HG03025 (cell line): Measurements from ENCODE around the gene SH3PXD2B.
"Not testable (repeated sequence)": the region's sequence is repeated elsewhere in the genome, so short reads cannot be mapped to it uniquely, and the experiment has no call there.

Experiments used
- ATAC-seq: cut with Tn5 transposase; IDR thresholded peaks from one replicate; pipeline ENCODE4 v1.9.1; 2021; ENCODE audit warnings: mild to moderate bottlenecking, moderate library complexity; ENCODE audit not compliant: unreplicated experiment, low FRiP score

Gene SH3PXD2B

GRCh38 chr5:172420235-172420939 lies 33.9 kb downstream of the SH3PXD2B start:
- ATAC-seq = no peak

DNA sequence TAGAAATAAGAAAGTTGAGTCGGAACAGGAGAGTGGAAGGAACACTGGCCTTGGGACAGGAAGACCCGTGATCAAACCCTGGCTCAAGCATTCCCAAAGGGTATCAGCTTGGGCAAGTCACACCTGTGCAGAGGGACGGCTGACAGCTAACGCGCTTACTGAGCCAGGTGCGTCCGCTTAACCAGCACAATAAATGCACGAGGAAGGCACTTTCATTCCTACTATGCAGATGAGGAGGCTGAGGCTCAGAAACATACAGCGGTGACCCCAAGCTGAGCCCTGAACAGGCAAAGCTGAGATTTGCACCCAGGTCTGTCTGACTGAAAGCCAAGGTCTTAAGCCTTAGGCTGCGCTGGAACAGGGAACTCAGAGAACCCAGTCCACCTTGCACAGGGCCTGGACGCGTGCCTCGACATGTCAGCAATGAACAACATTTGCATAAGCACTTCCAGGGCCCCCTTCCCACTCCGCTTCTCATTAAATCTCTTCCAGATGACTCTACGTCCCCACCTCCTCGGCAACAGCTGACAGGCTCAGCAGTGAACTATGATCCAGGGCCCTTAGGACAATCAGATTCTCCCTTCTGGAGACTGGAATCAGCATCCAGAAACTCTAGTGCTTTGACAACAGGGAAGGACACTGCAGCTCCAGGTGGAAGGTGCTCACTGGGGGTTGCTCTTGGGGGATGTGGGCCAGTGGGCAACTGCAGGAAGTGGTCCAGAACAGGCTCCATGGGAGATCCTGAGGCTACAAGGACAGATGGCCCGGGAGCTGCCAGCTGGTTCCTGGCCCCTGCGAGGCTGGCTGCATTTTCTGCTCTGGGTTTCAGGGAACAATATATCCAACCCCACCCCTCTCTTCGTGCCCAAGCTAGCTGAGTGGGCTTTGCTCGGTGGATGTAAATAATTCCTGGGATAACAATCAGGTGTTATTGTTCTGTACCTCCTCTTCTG lies 35.2 kb downstream of the SH3PXD2B start:
- no peak for ATAC-seq

GRCh38 chr5:172417983-172418630 lies 36.2 kb downstream of the SH3PXD2B start:
- no peak for ATAC-seq

DNA sequence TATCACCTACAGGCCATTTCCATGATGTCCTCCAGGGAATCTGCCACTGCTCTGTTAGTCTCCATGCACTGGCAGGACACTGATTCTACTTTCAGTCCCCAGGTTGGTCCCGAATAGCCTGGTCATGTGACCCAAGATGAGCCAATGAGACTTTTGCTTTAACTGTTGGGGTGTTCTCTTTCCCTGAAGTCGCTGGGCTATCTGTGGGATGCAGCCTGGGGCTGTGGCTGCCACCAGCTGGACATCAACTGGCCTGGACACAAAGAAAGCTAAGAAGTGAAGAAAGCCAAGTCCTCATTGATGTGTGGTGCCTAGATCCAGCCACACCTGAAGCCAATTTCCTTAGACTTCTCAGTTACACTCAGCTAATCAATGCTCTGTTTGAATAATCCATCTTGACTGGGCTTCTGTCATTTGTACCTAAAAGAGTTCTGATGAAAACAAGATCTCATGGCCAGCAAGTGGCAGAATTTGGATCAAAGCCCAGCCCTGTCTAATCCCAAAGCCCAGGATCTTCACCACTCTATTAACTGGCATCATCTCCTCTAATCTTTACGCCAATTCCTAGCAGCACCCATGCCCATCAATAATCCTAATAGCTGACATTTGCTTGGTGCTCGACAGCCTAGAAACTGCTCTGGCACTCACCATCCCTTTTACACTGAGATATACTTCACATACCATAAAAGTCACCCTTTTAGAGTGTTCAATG lies 37.0 kb downstream of the SH3PXD2B start:
- ATAC-seq = no peak

GRCh38 chr5:172415362-172416275 lies 38.7 kb downstream of the SH3PXD2B start:
- ATAC-seq = no peak

GRCh38 chr5:172414531-172415361 lies 39.6 kb downstream of the SH3PXD2B start:
- no peak for ATAC-seq

DNA sequence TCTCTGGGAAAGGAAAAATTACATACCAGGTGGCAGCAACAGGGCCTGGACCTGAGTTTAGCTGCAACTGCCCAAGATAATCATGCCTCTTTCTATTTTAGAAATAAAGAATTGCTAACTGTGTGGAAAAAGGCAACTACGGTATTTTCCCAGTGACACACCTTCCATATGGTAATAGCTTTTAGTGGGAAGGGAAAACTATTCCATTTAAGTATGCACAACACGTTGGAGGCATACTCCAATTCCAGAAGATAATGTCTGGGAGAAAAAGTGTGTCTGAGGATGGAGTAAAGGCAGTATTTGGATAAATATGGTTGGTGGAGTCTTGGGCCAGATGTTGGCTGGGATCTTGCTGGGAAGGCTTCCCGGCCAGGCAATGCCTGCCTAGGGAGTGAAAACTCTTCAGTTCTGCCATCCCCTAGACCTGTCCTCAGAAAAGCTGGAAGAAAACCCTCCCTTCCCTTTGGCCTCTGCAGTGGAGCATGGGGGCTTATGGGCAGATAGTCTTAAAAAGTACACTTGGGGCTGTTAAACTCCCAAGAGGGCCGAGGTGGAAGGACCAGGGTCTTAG lies 40.6 kb downstream of the SH3PXD2B start:
- no peak for ATAC-seq

DNA sequence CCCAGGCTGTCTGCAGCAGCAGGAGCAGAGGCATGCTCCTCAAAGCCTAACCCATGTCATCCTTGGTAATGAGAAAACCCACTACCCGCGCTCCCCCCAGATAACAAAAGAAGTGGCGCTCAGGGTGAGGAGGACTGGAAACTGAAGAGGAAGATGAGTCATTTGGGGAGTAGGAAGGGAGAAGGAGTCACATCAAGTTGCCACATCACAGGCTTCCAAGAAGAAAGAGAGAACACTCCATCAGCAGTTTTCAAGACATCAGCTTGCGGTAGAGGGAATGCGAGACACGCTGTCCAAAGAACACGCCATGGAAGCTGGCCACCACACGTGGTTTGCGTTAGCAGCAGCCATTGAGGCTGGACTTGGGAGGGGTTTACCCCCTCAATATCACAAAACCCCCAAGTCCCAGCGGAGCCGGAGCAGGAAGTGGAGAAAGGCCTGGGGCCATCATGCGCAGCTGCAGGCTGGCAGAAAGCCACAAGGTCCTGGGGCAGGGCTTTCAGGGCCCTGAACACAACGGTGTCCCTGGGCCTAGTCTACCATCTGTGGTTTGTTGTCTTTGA lies 41.5 kb downstream of the SH3PXD2B start:
- ATAC-seq = no peak

GRCh38 chr5:172411484-172412072 lies 42.7 kb downstream of the SH3PXD2B start:
- ATAC-seq = no peak

- no peak for ATAC-seq
Observed at GRCh38 chr5:172410662-172411483, 43.5 kb downstream of the SH3PXD2B start.

GRCh38 chr5:172410160-172410559 lies 44.2 kb downstream of the SH3PXD2B start:
- ATAC-seq = no peak

DNA sequence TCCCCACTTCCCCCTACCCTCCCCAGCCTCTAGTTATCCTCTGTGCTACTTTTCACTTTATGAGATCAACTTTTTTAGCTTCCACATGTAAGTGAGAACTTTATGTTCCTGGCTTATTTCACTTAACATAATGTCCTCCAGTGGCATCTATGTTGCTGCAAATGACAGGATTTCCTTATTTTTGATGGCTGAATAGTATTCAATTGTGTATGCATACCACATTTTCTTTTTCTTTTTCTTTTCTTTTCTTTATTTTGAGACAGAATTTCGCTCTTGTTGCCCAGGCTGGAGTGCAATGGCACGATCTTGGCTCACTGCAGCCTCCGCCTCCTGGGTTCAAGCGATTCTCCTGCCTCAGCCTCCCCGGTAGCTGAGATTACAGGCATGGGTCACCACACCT lies 44.8 kb downstream of the SH3PXD2B start:
- not testable (repeated sequence) for ATAC-seq

- no peak for ATAC-seq
Observed at GRCh38 chr5:172407822-172408221, 46.5 kb downstream of the SH3PXD2B start.

DNA sequence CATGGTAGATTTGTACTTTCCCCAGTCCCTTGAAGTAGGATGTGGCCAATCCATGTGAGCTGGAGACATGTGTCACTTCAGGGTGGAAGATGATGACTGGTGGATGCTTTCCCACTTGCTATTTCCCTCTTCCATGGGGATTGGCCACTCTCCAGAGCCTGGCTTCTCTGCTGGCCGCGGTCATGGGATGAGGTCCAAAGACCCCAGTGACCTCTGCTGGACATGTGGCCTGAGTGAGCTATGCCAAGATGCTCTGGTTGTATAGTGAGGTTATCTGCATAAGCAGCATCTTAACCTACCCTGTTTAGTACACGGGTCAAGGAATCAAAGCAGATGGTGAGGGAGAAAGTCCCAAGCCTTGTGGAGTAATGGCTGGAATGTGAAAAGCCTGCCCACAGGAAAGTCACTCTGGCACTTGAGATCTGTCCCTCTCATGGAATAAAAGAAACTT lies 47.1 kb downstream of the SH3PXD2B start:
- ATAC-seq = no peak

DNA sequence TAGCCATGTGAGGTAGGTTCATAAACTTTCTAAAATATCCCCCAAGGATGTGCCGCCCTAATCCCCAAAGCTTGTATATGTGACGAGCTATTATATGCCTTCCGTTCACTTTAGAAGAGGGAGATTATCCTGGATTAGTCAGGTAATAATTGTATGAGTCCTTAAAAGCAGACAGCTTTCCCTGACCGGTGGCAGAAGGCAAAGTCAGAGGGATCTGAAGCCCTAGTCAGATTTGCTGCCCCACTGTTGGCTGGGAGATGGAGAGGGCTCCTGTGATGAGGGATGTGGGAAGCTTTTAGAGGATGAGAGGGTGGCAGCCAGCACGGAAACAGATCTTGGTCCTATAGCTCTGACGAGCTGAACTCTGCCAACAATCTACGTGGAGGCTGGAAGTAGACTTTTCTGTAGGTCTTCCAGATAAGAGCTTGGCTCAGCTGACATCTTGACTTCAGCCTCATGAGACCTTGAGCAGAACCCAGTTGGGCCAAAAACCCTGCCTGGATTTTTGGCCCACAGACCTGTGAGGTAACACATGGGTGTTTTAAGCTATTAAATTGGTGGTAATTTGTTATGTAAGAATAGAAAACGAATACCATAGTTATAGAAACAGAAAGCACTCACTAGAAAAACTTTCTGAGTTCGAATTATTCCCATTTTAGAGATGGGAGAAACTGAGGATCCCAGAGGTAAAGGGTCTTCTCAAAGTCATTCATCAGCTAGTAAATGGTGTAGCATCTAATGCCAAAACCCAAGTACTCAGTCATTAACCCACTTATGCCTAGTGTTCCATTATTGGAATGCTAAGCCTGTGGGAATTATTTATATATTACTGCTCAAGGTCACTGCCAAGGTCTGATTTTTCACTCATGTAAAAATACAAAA lies 48.9 kb downstream of the SH3PXD2B start:
- no peak for ATAC-seq

- no peak for ATAC-seq
Observed at GRCh38 chr5:172404746-172405145, 49.6 kb downstream of the SH3PXD2B start.
